ENCODE results near the gene CFAP251. TPM values are rescaled to one million over a fixed set of nuclear protein-coding genes. Genes with fewer than 3 reads are reported as not detected.

Gene CFAP251
- total and polyA plus RNA-seq, 10 of the 15 experiments (the other 5 are each of a cell fraction or from before 2014, with no cell fraction given), result 0.10 to 0.97 (median 0.64) TPM

- no peak for TF ChIP-seq SUPT20H (IDR thresholded peaks at IDR 0.05; ENCODE audit: borderline replicate concordance, control insufficient read depth, low read depth, low read length)
- TF ChIP-seq MAX (IDR thresholded peaks at IDR 0.05; ENCODE audit: low read depth, low read length), result no peak
- peak; percentile 94 for TF ChIP-seq ZNF217 (IDR thresholded peaks at IDR 0.05)
- no peak for TF ChIP-seq E2F8 (IDR thresholded peaks at IDR 0.05; ENCODE audit: low read depth, partially characterized antibody)
- peak; percentile 94 for TF ChIP-seq BCL11A (IDR thresholded peaks at IDR 0.05; ENCODE audit: low read depth, low read length)
- TF ChIP-seq MTA2 (IDR thresholded peaks at IDR 0.05; ENCODE audit: low read depth), result peak; percentile 83
- no peak for TF ChIP-seq CBX5 (IDR thresholded peaks at IDR 0.05; ENCODE audit: low read depth)
- TF ChIP-seq SRF (IDR thresholded peaks at IDR 0.05; ENCODE audit: low read depth in 2 of 2, low read length in 2 of 2), result peak in 1 of 2 experiments; percentile 77; a peak in 2 of 4 replicates
- TF ChIP-seq ZNF622 (IDR thresholded peaks at IDR 0.05), result no peak
- TF ChIP-seq PAX8 (IDR thresholded peaks at IDR 0.05), result no peak
- peak; percentile 46; the same call in 1 of the 2 replicates for TF ChIP-seq YY1 (IDR thresholded peaks at IDR 0.05; ENCODE audit: low read depth, low read length)
- no peak for TF ChIP-seq E4F1 (IDR thresholded peaks at IDR 0.05; ENCODE audit: borderline replicate concordance, partially characterized antibody)
- no peak for TF ChIP-seq ZSCAN29 (IDR thresholded peaks at IDR 0.05)
- TF ChIP-seq SMAD5 (IDR thresholded peaks at IDR 0.05; ENCODE audit: low read depth), result no peak
- peak; percentile 98 for TF ChIP-seq PAX5 (IDR thresholded peaks at IDR 0.05; ENCODE audit: borderline replicate concordance, low read depth, low read length)
- peak; percentile 95 for TF ChIP-seq SREBF1 (IDR thresholded peaks at IDR 0.05; ENCODE audit: low read length)
These were observed 73.9 kb downstream of the CFAP251 start (continued) for GRCh38 chr12:121992059-121992879.

Data from GM12878 (cell line).